Fibroblast of lung (primary cell): ENCODE results near the gene NT5C1B.

Experiments used
- CTCF ChIP-seq, 2 donors: IDR thresholded peaks in 1 of 2; conservative IDR thresholded peaks in 1 of 2; 1 replicate in 1 of 2; 2 replicates in 1 of 2; pipeline ENCODE4 v1.5.1; 2011 to 2012; ENCODE audit warnings: low read length in 2 of 2, control low read depth in 1 of 2, inconsistent platforms in 1 of 2, low read depth in 1 of 2, mild to moderate bottlenecking in 1 of 2
- EZH2 ChIP-seq: IDR thresholded peaks from 2 replicates; pipeline ENCODE4 v1.5.1; 2012; ENCODE audit warnings: low read length, control low read depth, mild to moderate bottlenecking; ENCODE audit errors: missing control alignments

- TF ChIP-seq CTCF (conservative IDR thresholded peaks at IDR 0.05 in 1 of 2, IDR thresholded peaks at IDR 0.05 in 1 of 2; ENCODE audit: low read depth in 1 of 2, low read length in 2 of 2) (no peak), EZH2 (no peak)
Observed at GRCh38 chr2:18578033-18578432, 11.3 kb downstream of the NT5C1B start.
